Panc1 (cell line): ENCODE measurements around the gene DSCAML1. TPM values are rescaled to one million over a fixed set of nuclear protein-coding genes. Genes with fewer than 3 reads are reported as not detected.

Source experiments
- ATAC-seq: fragments of 200-7000 bp; cut with Tn5 transposase; 2 replicates; pipeline ENCODE4 v1.9.1; 2020; ENCODE audit warnings: mild to moderate bottlenecking, moderate library complexity
- BruUV-seq: library from RNA; stranded (reverse); fragments of 400-500 nt; replicated peaks from 2 replicates; lab custom pipeline; 2021; lab: Mats Ljungman, UMichigan
- CTCF ChIA-PET: fragments of 300-600 bp; sonication (Branson Sonifier 250); formaldehyde crosslinking; loops from one replicate; lab custom pipeline; 2022; ENCODE audit warnings: antibody characterized with exemption; lab: Charles Lee
- POLR2A ChIA-PET: fragments of 300-600 bp; sonication (Branson Sonifier 250); formaldehyde crosslinking; loops from one replicate; lab custom pipeline; 2022; ENCODE audit warnings: antibody characterized with exemption; lab: Charles Lee
- DNase-seq: peaks from one replicate; pipeline ENCODE4 v3.0.0-alpha.2; 2010; ENCODE audit warnings: low read depth, low spot score
- H3K27ac ChIP-seq: 2 replicates; pipeline ENCODE4 v1.5.1; 2011; ENCODE audit warnings: mild to moderate bottlenecking, low read length, inconsistent platforms
- H3K27me3 ChIP-seq: fragments of 200-500 bp; sonication (Bioruptor generic); 2 replicates; pipeline ENCODE4 v1.6.0; 2014; ENCODE audit warnings: low read length, inconsistent platforms; ENCODE audit not compliant: control insufficient read depth, insufficient read depth
- H3K36me3 ChIP-seq: fragments of 200-500 bp; sonication (Bioruptor generic); 2 replicates; pipeline ENCODE4 v1.5.1; 2014; ENCODE audit warnings: inconsistent platforms, mild to moderate bottlenecking, low read length, moderate library complexity; ENCODE audit not compliant: control insufficient read depth, insufficient read depth
- H3K4me1 ChIP-seq: 2 replicates; pipeline ENCODE4 v1.5.1; 2011; ENCODE audit warnings: inconsistent platforms, mild to moderate bottlenecking, low read length, moderate library complexity; ENCODE audit not compliant: control insufficient read depth, insufficient read depth
- H3K4me3 ChIP-seq, 2 experiments: 2 replicates each; pipeline ENCODE4 v1.5.1; 2011 to 2012; ENCODE audit warnings: low read depth in 2 of 2, low read length in 2 of 2, mild to moderate bottlenecking in 2 of 2, inconsistent platforms in 1 of 2, moderate library complexity in 1 of 2
- H3K9me3 ChIP-seq: fragments of 200-500 bp; sonication (Bioruptor generic); 2 replicates; pipeline ENCODE4 v1.5.1; 2014; ENCODE audit warnings: low read depth, mild to moderate bottlenecking, inconsistent platforms, low read length, moderate library complexity; ENCODE audit not compliant: control insufficient read depth, insufficient read depth
- POLR2AphosphoS5 ChIP-seq: IDR thresholded peaks from 2 replicates; pipeline ENCODE4 v1.6.1; 2012; ENCODE audit warnings: mild to moderate bottlenecking, low read depth, low read length, moderate library complexity
- REST ChIP-seq, 2 experiments: IDR thresholded peaks; 2 replicates each; pipeline ENCODE4 v1.6.1; 2011 to 2012; ENCODE audit warnings: low read depth in 2 of 2, control low read depth in 1 of 2, low read length in 1 of 2, mild to moderate bottlenecking in 1 of 2, moderate library complexity in 1 of 2; ENCODE audit not compliant: insufficient read depth in 1 of 2
- SIN3A ChIP-seq: IDR thresholded peaks from 2 replicates; pipeline ENCODE4 v1.6.1; 2012; ENCODE audit warnings: low read depth, mild to moderate bottlenecking, low read length, moderate library complexity, borderline replicate concordance; ENCODE audit not compliant: insufficient read depth
- TCF7L2 ChIP-seq: IDR thresholded peaks from 2 replicates; pipeline ENCODE4 v1.6.1; 2011; ENCODE audit warnings: mild to moderate bottlenecking, low read depth, low read length, inconsistent platforms
- in situ Hi-C: cut with HindIII; loops from 2 replicates; pipeline ENCODE4 v1.10.0; 2016; ENCODE audit warnings: low sequenced_read_pairs, low pct_unique_long_range_greater_than_20kb
- intact Hi-C: fragments of 100-400 bp; cut with micrococcal nuclease; formaldehyde crosslinking; loops from one replicate; pipeline ENCODE4 v1.10.0; 2022; ENCODE audit not compliant: unreplicated experiment
- total RNA-seq: library from RNA; stranded (reverse); gene quantifications from one replicate; pipeline ENCODE4 v1.2.1, GENCODE V29; 2021; ENCODE audit not compliant: unreplicated experiment
- TF ChIP-seq, protein P1 (sequence below): fragments of 450-650 bp; IDR thresholded peaks from 2 replicates; pipeline ENCODE4 v1.5.1; 2017; ENCODE audit warnings: mild to moderate bottlenecking

DSCAML1 gene
- total RNA-seq, 1 experiment from 2014 or later, result 1.6 TPM

- no peak for ATAC-seq
- ChIA-PET POLR2A (no interaction called here), CTCF (interaction anchor here (0.8 kb wide), 1 partner anchor 120 kb away, joined by 7 read pairs; no protein-coding TSS in a partner anchor)
- Histone ChIP-seq H3K27me3 (peaks cover 7% of the 10 kb centered on the region), H3K9me3 (no peaks in the 10 kb centered on the region), H3K36me3 (no peaks in the 10 kb centered on the region), H3K4me1 (no peaks in the 10 kb centered on the region), H3K27ac (no peak overlapping the region), H3K4me3 (no peak overlapping the region)
- no peak for DNase-seq
- no peak for TF ChIP-seq REST (IDR thresholded peaks at IDR 0.05; ENCODE audit: insufficient read depth in 1 of 2, low read depth in 2 of 2, low read length in 1 of 2)
- TF ChIP-seq, protein P1, sequence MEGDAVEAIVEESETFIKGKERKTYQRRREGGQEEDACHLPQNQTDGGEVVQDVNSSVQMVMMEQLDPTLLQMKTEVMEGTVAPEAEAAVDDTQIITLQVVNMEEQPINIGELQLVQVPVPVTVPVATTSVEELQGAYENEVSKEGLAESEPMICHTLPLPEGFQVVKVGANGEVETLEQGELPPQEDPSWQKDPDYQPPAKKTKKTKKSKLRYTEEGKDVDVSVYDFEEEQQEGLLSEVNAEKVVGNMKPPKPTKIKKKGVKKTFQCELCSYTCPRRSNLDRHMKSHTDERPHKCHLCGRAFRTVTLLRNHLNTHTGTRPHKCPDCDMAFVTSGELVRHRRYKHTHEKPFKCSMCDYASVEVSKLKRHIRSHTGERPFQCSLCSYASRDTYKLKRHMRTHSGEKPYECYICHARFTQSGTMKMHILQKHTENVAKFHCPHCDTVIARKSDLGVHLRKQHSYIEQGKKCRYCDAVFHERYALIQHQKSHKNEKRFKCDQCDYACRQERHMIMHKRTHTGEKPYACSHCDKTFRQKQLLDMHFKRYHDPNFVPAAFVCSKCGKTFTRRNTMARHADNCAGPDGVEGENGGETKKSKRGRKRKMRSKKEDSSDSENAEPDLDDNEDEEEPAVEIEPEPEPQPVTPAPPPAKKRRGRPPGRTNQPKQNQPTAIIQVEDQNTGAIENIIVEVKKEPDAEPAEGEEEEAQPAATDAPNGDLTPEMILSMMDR, result no peak
- TF ChIP-seq POLR2AphosphoS5, result no peak
- TF ChIP-seq SIN3A, result no peak
- no peak for TF ChIP-seq TCF7L2
- intact Hi-C loops, result no loop called here
- in situ Hi-C loops, result no loop called here
- no TSS peak for BruUV-seq
Observed at GRCh38 chr11:117826190-117826570, 29.2 kb upstream of the DSCAML1 start.

DNA sequence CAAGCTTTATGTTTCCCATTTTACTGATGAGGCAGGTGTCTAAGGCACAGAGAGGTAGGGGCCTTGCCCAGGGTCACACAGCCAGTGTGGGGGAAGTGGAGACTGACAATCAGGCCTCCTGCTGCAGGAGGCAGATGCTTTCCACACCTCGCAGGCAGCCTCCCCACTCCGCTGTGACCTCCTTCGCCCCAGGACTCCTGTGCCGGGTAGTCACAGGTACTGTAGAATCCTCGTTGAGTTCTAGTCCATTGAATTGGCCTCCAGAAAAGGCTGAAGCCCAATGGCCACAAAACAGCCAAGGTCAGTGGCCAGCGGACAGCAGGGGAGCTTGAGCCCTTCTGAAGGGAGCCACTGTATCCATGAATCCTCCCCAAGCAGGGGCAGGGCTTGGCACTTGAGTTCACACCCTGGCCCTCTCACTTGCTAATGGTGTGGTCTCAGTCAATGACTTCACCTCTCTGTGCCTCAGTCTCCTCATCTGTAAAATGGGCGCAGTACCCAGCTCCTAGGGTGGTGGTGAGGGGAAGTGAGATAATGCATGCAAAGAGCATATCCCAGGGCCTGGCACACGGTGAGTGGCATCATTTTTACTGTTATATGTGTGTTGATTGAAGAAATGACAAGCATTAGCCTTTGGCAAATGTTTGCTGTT is 28.6 kb upstream of the DSCAML1 start:
- no peak overlapping the region for H3K4me3 ChIP-seq
- ATAC-seq (no peak), DNase-seq (no peak)
- no peaks in the 10 kb centered on the region for H3K9me3 ChIP-seq
- no TSS peak for BruUV-seq
- intact Hi-C loops, result no loop called here
- peaks cover 7% of the 10 kb centered on the region for H3K27me3 ChIP-seq
- no peak overlapping the region for H3K27ac ChIP-seq
- in situ Hi-C loops, result no loop called here
- no peaks in the 10 kb centered on the region for H3K4me1 ChIP-seq
- H3K36me3 ChIP-seq, result no peaks in the 10 kb centered on the region
- TF ChIP-seq POLR2AphosphoS5 (no peak), REST (IDR thresholded peaks at IDR 0.05; ENCODE audit: insufficient read depth in 1 of 2, low read depth in 2 of 2, low read length in 1 of 2) (no peak), SIN3A (no peak), TCF7L2 (no peak)
- TF ChIP-seq, protein P1, result no peak
- ChIA-PET POLR2A (interaction anchor here (0.6 kb wide), 1 partner anchor 228 kb away, joined by 3 read pairs; no protein-coding TSS in a partner anchor), CTCF (interaction anchor here (0.8 to 1.0 kb wide), 2 partner anchors 79 to 121 kb away, joined by 3 to 7 read pairs; no protein-coding TSS in a partner anchor)
